ENCODE data around the gene GAS2L2.

GAS2L2 gene

GRCh38 chr17:35752945-35753764 lies at the start of gene GAS2L2:
Gene GAS2L2 (minus strand): TSS chr17:35753239. CDS start chr17:35752850, 389 bp downstream.
- Histone ChIP-seq H3K27ac (ENCODE audit: low read length) (no peak within 1 kb of the TSS), H3K4me3 (ENCODE audit: low read length) (no peak within 1 kb of the TSS), H3K4me1 (ENCODE audit: control insufficient read depth, insufficient read depth, low read length) (peaks cover 5% of the 10 kb centered on the region), H3K36me3 (ENCODE audit: control insufficient read depth, insufficient read depth, low read length) (no peaks in the 10 kb centered on the region), H3K27me3 (ENCODE audit: control insufficient read depth, insufficient read depth, low read length) (no peaks in the 10 kb centered on the region), H3K9me3 (ENCODE audit: control insufficient read depth, insufficient read depth, low read length) (no peaks in the 10 kb centered on the region)
- no CpG with 5 or more reads among the region's 9 CpGs for WGBS (ENCODE audit: insufficient coverage, insufficient read length)
- no peak for DNase-seq (ENCODE audit: low read depth, low spot score)

- WGBS (ENCODE audit: insufficient coverage, insufficient read length) = no CpG with 5 or more reads among the region's 9 CpGs
- Histone ChIP-seq H3K4me3 (ENCODE audit: low read length) (no peak overlapping the region), H3K27ac (ENCODE audit: low read length) (no peak overlapping the region), H3K36me3 (ENCODE audit: control insufficient read depth, insufficient read depth, low read length) (no peaks in the 10 kb centered on the region), H3K9me3 (ENCODE audit: control insufficient read depth, insufficient read depth, low read length) (no peaks in the 10 kb centered on the region), H3K27me3 (ENCODE audit: control insufficient read depth, insufficient read depth, low read length) (peaks cover 1% of the 10 kb centered on the region; the same call in 1 of the 2 replicates), H3K4me1 (ENCODE audit: control insufficient read depth, insufficient read depth, low read length) (no peaks in the 10 kb centered on the region)
- DNase-seq (ENCODE audit: low read depth, low spot score) = no peak
Observed at GRCh38 chr17:35801583-35802224, 48.7 kb upstream of the GAS2L2 start.

- Histone ChIP-seq H3K27me3 (ENCODE audit: control insufficient read depth, insufficient read depth, low read length) (peaks cover 15% of the 10 kb centered on the region), H3K9me3 (ENCODE audit: control insufficient read depth, insufficient read depth, low read length) (no peaks in the 10 kb centered on the region), H3K4me1 (ENCODE audit: control insufficient read depth, insufficient read depth, low read length) (0 out of 2 replicates have a peak, but pooled peaks cover 1% of the 10 kb centered on the region), H3K4me3 (ENCODE audit: low read length) (no peak overlapping the region), H3K36me3 (ENCODE audit: control insufficient read depth, insufficient read depth, low read length) (peaks cover 4% of the 10 kb centered on the region; the same call in 1 of the 2 replicates), H3K27ac (ENCODE audit: low read length) (no peak overlapping the region)
- DNase-seq (ENCODE audit: low read depth, low spot score) = no peak
Observed at GRCh38 chr17:35799942-35800341, 46.9 kb upstream of the GAS2L2 start.

- Histone ChIP-seq H3K4me1 (ENCODE audit: control insufficient read depth, insufficient read depth, low read length) (0 out of 2 replicates have a peak, but pooled peaks cover 1% of the 10 kb centered on the region), H3K27ac (ENCODE audit: low read length) (no peak overlapping the region), H3K36me3 (ENCODE audit: control insufficient read depth, insufficient read depth, low read length) (peaks cover 4% of the 10 kb centered on the region; the same call in 1 of the 2 replicates), H3K4me3 (ENCODE audit: low read length) (no peak overlapping the region), H3K27me3 (ENCODE audit: control insufficient read depth, insufficient read depth, low read length) (peaks cover 27% of the 10 kb centered on the region), H3K9me3 (ENCODE audit: control insufficient read depth, insufficient read depth, low read length) (no peaks in the 10 kb centered on the region)
- no CpG with 5 or more reads among the region's 5 CpGs for WGBS (ENCODE audit: insufficient coverage, insufficient read length)
- no peak for DNase-seq (ENCODE audit: low read depth, low spot score)
Observed at GRCh38 chr17:35797918-35798317, 44.9 kb upstream of the GAS2L2 start.

- DNase-seq (ENCODE audit: low read depth, low spot score) = no peak
- Histone ChIP-seq H3K36me3 (ENCODE audit: control insufficient read depth, insufficient read depth, low read length) (peaks cover 4% of the 10 kb centered on the region; the same call in 1 of the 2 replicates), H3K27ac (ENCODE audit: low read length) (no peak overlapping the region), H3K4me3 (ENCODE audit: low read length) (no peak overlapping the region), H3K27me3 (ENCODE audit: control insufficient read depth, insufficient read depth, low read length) (peaks cover 27% of the 10 kb centered on the region), H3K9me3 (ENCODE audit: control insufficient read depth, insufficient read depth, low read length) (no peaks in the 10 kb centered on the region), H3K4me1 (ENCODE audit: control insufficient read depth, insufficient read depth, low read length) (0 out of 2 replicates have a peak, but pooled peaks cover 1% of the 10 kb centered on the region)
- WGBS (ENCODE audit: insufficient coverage, insufficient read length) = no CpG with 5 or more reads among the region's 4 CpGs
Observed at GRCh38 chr17:35797370-35797769, 44.3 kb upstream of the GAS2L2 start.

GRCh38 chr17:35796942-35797341 lies 43.9 kb upstream of the GAS2L2 start:
- Histone ChIP-seq H3K27ac (ENCODE audit: low read length) (no peak overlapping the region), H3K9me3 (ENCODE audit: control insufficient read depth, insufficient read depth, low read length) (no peaks in the 10 kb centered on the region), H3K27me3 (ENCODE audit: control insufficient read depth, insufficient read depth, low read length) (peaks cover 27% of the 10 kb centered on the region), H3K4me1 (ENCODE audit: control insufficient read depth, insufficient read depth, low read length) (0 out of 2 replicates have a peak, but pooled peaks cover 1% of the 10 kb centered on the region), H3K4me3 (ENCODE audit: low read length) (no peak overlapping the region), H3K36me3 (ENCODE audit: control insufficient read depth, insufficient read depth, low read length) (peaks cover 4% of the 10 kb centered on the region; the same call in 1 of the 2 replicates)
- no CpG with 5 or more reads among the region's 1 CpG for WGBS (ENCODE audit: insufficient coverage, insufficient read length)
- DNase-seq (ENCODE audit: low read depth, low spot score) = no peak

- peaks cover 4% of the 10 kb centered on the region; the same call in 1 of the 2 replicates for H3K36me3 ChIP-seq (ENCODE audit: control insufficient read depth, insufficient read depth, low read length)
- peaks cover 27% of the 10 kb centered on the region for H3K27me3 ChIP-seq (ENCODE audit: control insufficient read depth, insufficient read depth, low read length)
- peak overlapping the region; percentile 61; the same call in 1 of the 2 replicates for H3K4me3 ChIP-seq (ENCODE audit: low read length)
- H3K4me1 ChIP-seq (ENCODE audit: control insufficient read depth, insufficient read depth, low read length) = 0 out of 2 replicates have a peak, but pooled peaks cover 1% of the 10 kb centered on the region
- no peak for DNase-seq (ENCODE audit: low read depth, low spot score)
- H3K27ac ChIP-seq (ENCODE audit: low read length) = no peak overlapping the region
- H3K9me3 ChIP-seq (ENCODE audit: control insufficient read depth, insufficient read depth, low read length) = no peaks in the 10 kb centered on the region
- WGBS (ENCODE audit: insufficient coverage, insufficient read length) = no CpG with 5 or more reads among the region's 8 CpGs
Observed at GRCh38 chr17:35795871-35796265, 42.8 kb upstream of the GAS2L2 start.

GRCh38 chr17:35795007-35795870 lies 42.2 kb upstream of the GAS2L2 start, which contains the start of gene MMP28:
Gene MMP28 (minus strand): TSS chr17:35795641. CDS start chr17:35795377, 264 bp downstream.
- peak within 1 kb of the TSS; percentile 61; the same call in 1 of the 2 replicates for H3K4me3 ChIP-seq (ENCODE audit: low read length)
- no CpG with 5 or more reads among the region's 89 CpGs for WGBS (ENCODE audit: insufficient coverage, insufficient read length)
- peaks cover 4% of the 10 kb centered on the region; the same call in 1 of the 2 replicates for H3K36me3 ChIP-seq (ENCODE audit: control insufficient read depth, insufficient read depth, low read length)
- H3K27me3 ChIP-seq (ENCODE audit: control insufficient read depth, insufficient read depth, low read length) = peaks cover 27% of the 10 kb centered on the region
- no peaks in the 10 kb centered on the region for H3K9me3 ChIP-seq (ENCODE audit: control insufficient read depth, insufficient read depth, low read length)
- DNase-seq (ENCODE audit: low read depth, low spot score) = no peak
- H3K4me1 ChIP-seq (ENCODE audit: control insufficient read depth, insufficient read depth, low read length) = 0 out of 2 replicates have a peak, but pooled peaks cover 1% of the 10 kb centered on the region
- H3K27ac ChIP-seq (ENCODE audit: low read length) = no peak within 1 kb of the TSS

GRCh38 chr17:35793257-35793656 lies 40.2 kb upstream of the GAS2L2 start:
- Histone ChIP-seq H3K27ac (ENCODE audit: low read length) (no peak overlapping the region), H3K27me3 (ENCODE audit: control insufficient read depth, insufficient read depth, low read length) (peaks cover 27% of the 10 kb centered on the region), H3K4me1 (ENCODE audit: control insufficient read depth, insufficient read depth, low read length) (0 out of 2 replicates have a peak, but pooled peaks cover 1% of the 10 kb centered on the region), H3K36me3 (ENCODE audit: control insufficient read depth, insufficient read depth, low read length) (peaks cover 4% of the 10 kb centered on the region; the same call in 1 of the 2 replicates), H3K4me3 (ENCODE audit: low read length) (no peak overlapping the region), H3K9me3 (ENCODE audit: control insufficient read depth, insufficient read depth, low read length) (no peaks in the 10 kb centered on the region)
- no CpG with 5 or more reads among the region's 3 CpGs for WGBS (ENCODE audit: insufficient coverage, insufficient read length)
- DNase-seq (ENCODE audit: low read depth, low spot score) = no peak

All from iPS DF 6.9 (cell line).